ENCODE data around the gene TICRR.

- TF ChIP-seq SP1 (IDR thresholded peaks at IDR 0.05) (no peak), CTBP1 (IDR thresholded peaks at IDR 0.05; ENCODE audit: borderline replicate concordance) (no peak), PKNOX1 (IDR thresholded peaks at IDR 0.05) (no peak), SUZ12 (IDR thresholded peaks at IDR 0.05) (no peak), TARDBP (IDR thresholded peaks at IDR 0.05) (no peak), FOXK2 (IDR thresholded peaks at IDR 0.05) (no peak), ELF4 (IDR thresholded peaks at IDR 0.05) (no peak)
These were observed 17.7 kb downstream of the TICRR start for GRCh38 chr15:89593018-89593417.
